ENCODE measurements around the gene IGSF23. TPM values are rescaled to one million over a fixed set of nuclear protein-coding genes. Genes with fewer than 3 reads are reported as not detected.
"Not testable (repeated sequence)": the region's sequence is repeated elsewhere in the genome, so short reads cannot be mapped to it uniquely, and the experiment has no call there.

Gene IGSF23
- total and polyA plus RNA-seq, 2 of the 13 experiments (the other 11 are each of a cell fraction or from before 2014, with no cell fraction given): 2.3 to 8.8 TPM

DNA sequence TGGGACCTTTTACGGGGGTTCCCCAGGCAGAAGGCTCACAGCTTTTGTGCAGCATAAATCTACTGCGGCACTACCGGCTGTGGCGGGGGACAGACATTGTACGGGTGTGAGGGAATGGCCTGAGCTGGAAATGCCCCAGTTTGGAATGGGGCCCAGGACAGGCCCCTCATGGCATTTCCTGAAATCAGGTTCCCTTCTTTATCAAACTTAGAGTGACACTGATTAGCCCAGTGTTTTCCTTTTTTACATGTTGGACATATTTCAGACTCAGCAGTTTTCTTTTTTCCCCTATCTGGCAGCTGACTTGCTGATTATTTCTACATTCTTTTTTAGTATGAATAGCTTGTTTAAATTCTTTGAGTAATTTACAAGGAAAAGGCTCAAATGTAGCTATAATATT lies 20.7 kb downstream of the IGSF23 start:
- H4K20me1 ChIP-seq (ENCODE audit: insufficient read depth, low read length); DNase-seq (ENCODE audit: low spot score); intact Hi-C loops (cut with micrococcal nuclease; ENCODE audit: unreplicated experiment); H3K4me3 ChIP-seq (replicated peaks in 1 of 3; ENCODE audit: insufficient read depth in 1 of 3, low read depth in 2 of 3, low read length in 3 of 3); FAIRE-seq; BruUV-seq (replicated peaks); H3K9ac ChIP-seq (ENCODE audit: insufficient read depth, low read depth, low read length); in situ Hi-C loops (cut with HindIII; ENCODE audit: extremely low pct_ligation_motif_present, low pct_unique_long_range_greater_than_20kb); H3K27ac ChIP-seq (ENCODE audit: extremely low read length, insufficient read depth, low read length); H3K27me3 ChIP-seq (ENCODE audit: control insufficient read depth in 1 of 2, insufficient read depth in 2 of 2, low read length in 2 of 2); ATAC-seq; H3K79me2 ChIP-seq (ENCODE audit: insufficient read depth, low read length); CTCF ChIA-PET (ENCODE audit: low intra/inter-chr PET ratio, low total read pairs); H2AFZ ChIP-seq (ENCODE audit: low read length); H3K4me2 ChIP-seq (ENCODE audit: low read depth, low read length); H3K9me3 ChIP-seq (ENCODE audit: low read length): not testable (repeated sequence)
- TF ChIP-seq MAFK (conservative IDR thresholded peaks at IDR 0.05 in 1 of 2, IDR thresholded peaks at IDR 0.05 in 1 of 2; ENCODE audit: low read length in 2 of 2): peak in 1 of 2 experiments; percentile 40; a peak in 1 of 4 replicates
- WGBS (ENCODE audit: low lambda C conversion rate): 100% methylated on average over 5 of the region's 5 CpGs
- POLR2A ChIA-PET: interaction anchor here (1.0 to 2.6 kb wide), 2 partner anchors 8 to 18 kb away, joined by 5 to 7 read pairs; no protein-coding TSS in a partner anchor
- Histone ChIP-seq H3K4me1 (ENCODE audit: insufficient read depth, low read length) (peaks cover 42% of the 10 kb centered on the region), H3K36me3 (replicated peaks in 1 of 2; ENCODE audit: control insufficient read depth in 1 of 2, insufficient read depth in 2 of 2, low read length in 2 of 2) (peaks cover 2 to 13% of the 10 kb centered on the region in 2 experiments; a peak in 3 of 5 replicates)

GRCh38 chr19:44634785-44635184 lies 21.4 kb downstream of the IGSF23 start:
- Histone ChIP-seq H4K20me1 (ENCODE audit: insufficient read depth, low read length) (no peaks in the 10 kb centered on the region), H3K27me3 (ENCODE audit: control insufficient read depth in 1 of 2, insufficient read depth in 2 of 2, low read length in 2 of 2) (no peaks in the 10 kb centered on the region), H3K4me1 (ENCODE audit: insufficient read depth, low read length) (peaks cover 49% of the 10 kb centered on the region), H3K79me2 (ENCODE audit: insufficient read depth, low read length) (no peaks in the 10 kb centered on the region), H3K27ac (ENCODE audit: extremely low read length, insufficient read depth, low read length) (no peak overlapping the region), H3K9me3 (ENCODE audit: low read length) (no peaks in the 10 kb centered on the region), H3K36me3 (replicated peaks in 1 of 2; ENCODE audit: control insufficient read depth in 1 of 2, insufficient read depth in 2 of 2, low read length in 2 of 2) (peaks cover 2 to 12% of the 10 kb centered on the region in 2 experiments; a peak in 2 of 5 replicates), H2AFZ (ENCODE audit: low read length) (no peak overlapping the region), H3K4me2 (ENCODE audit: low read depth, low read length) (no peak overlapping the region), H3K9ac (ENCODE audit: insufficient read depth, low read depth, low read length) (no peak overlapping the region), H3K4me3 (replicated peaks in 1 of 3; ENCODE audit: insufficient read depth in 1 of 3, low read depth in 2 of 3, low read length in 3 of 3) (no peak overlapping the region)
- CTCF ChIA-PET (ENCODE audit: low intra/inter-chr PET ratio, low total read pairs): no interaction called here
- ATAC-seq: no peak
- POLR2A ChIA-PET: interaction anchor here (0.9 to 3.0 kb wide), 3 partner anchors 9 to 20 kb away, joined by 3 to 68 read pairs (median 5); partner anchors contain the start of gene IGSF23
- TF ChIP-seq SAFB2 (CRISPR knock-in tag; IDR thresholded peaks at IDR 0.05; ENCODE audit: borderline replicate concordance, low read depth) (no peak), MAFK (conservative IDR thresholded peaks at IDR 0.05 in 1 of 2, IDR thresholded peaks at IDR 0.05 in 1 of 2; ENCODE audit: low read length in 2 of 2) (no peak), EP300 (IDR thresholded peaks at IDR 0.05; ENCODE audit: low read depth in 2 of 2, low read length in 2 of 2) (no peak), EP300 (CRISPR knock-in tag; IDR thresholded peaks at IDR 0.05; ENCODE audit: borderline replicate concordance) (no peak), ZNF12 (CRISPR knock-in tag; IDR thresholded peaks at IDR 0.05) (peak; percentile 99), SMARCE1 (IDR thresholded peaks at IDR 0.05; ENCODE audit: borderline replicate concordance) (no peak), SMAD1 (CRISPR knock-in tag; IDR thresholded peaks at IDR 0.05; ENCODE audit: borderline replicate concordance, low read depth) (no peak), TOPORS (CRISPR knock-in tag; IDR thresholded peaks at IDR 0.05) (no peak), HOXA9 (CRISPR knock-in tag; IDR thresholded peaks at IDR 0.05; ENCODE audit: borderline replicate concordance) (no peak), MAFF (IDR thresholded peaks at IDR 0.05; ENCODE audit: low read depth, low read length) (no peak)
- BruUV-seq (replicated peaks): no TSS peak
- in situ Hi-C loops (cut with HindIII; ENCODE audit: extremely low pct_ligation_motif_present, low pct_unique_long_range_greater_than_20kb): no loop called here
- intact Hi-C loops (cut with micrococcal nuclease; ENCODE audit: unreplicated experiment): no loop called here
- no peak for DNase-seq (ENCODE audit: low spot score)
- 100% methylated on average over 2 of the region's 2 CpGs for WGBS (ENCODE audit: low lambda C conversion rate)
- no peak for FAIRE-seq
